Neutrophil (primary cell): Measurements from ENCODE around the gene SRL.

Source experiments
- H3K27ac ChIP-seq: fragments of 200-600 bp; sonication (generic); 2 replicates; pipeline ENCODE4 v1.5.1; 2016; ENCODE audit warnings: mild to moderate bottlenecking, moderate library complexity
- H3K27me3 ChIP-seq: fragments of 200-600 bp; sonication (generic); 2 replicates; pipeline ENCODE4 v1.6.0; 2016; ENCODE audit warnings: mild to moderate bottlenecking
- H3K36me3 ChIP-seq: fragments of 200-600 bp; sonication (generic); 2 replicates; pipeline ENCODE4 v1.5.1; 2017
- H3K4me1 ChIP-seq, 2 experiments: fragments of 200-600 bp in 1 of 2; sonication (generic) in 1 of 2; 1 replicate in 1 of 2; 2 replicates in 1 of 2; pipeline versions ENCODE4 v1.5.1 to v1.6.1; 2013 to 2016; ENCODE audit warnings: low read depth in 1 of 2, low read length in 1 of 2, mild to moderate bottlenecking in 1 of 2, moderate library complexity in 1 of 2; ENCODE audit not compliant: control insufficient read depth in 1 of 2, insufficient read depth in 1 of 2
- H3K4me3 ChIP-seq, 2 experiments: fragments of 200-600 bp in 1 of 2; sonication (generic) in 1 of 2; 1 replicate in 1 of 2; 2 replicates in 1 of 2; pipeline ENCODE4 v1.5.1; 2013 to 2016; ENCODE audit warnings: low read depth in 1 of 2, low read length in 1 of 2, mild to moderate bottlenecking in 1 of 2, moderate library complexity in 1 of 2
- H3K9me3 ChIP-seq: fragments of 200-600 bp; sonication (generic); 2 replicates; pipeline ENCODE4 v1.5.1; 2016
- CTCF ChIP-seq: fragments of 200-600 bp; sonication (generic); IDR thresholded peaks from 2 replicates; pipeline ENCODE4 v1.5.1; 2016; ENCODE audit warnings: antibody characterized with exemption

Gene SRL

GRCh38 chr16:4198816-4199215 is 43.1 kb downstream of the SRL start:
- no peaks in the 10 kb centered on the region for H3K9me3 ChIP-seq
- H3K27me3 ChIP-seq, result no peaks in the 10 kb centered on the region
- H3K27ac ChIP-seq, result no peak overlapping the region
- no peak overlapping the region for H3K4me3 ChIP-seq
- H3K36me3 ChIP-seq, result no peaks in the 10 kb centered on the region
- no peak for TF ChIP-seq CTCF
- peaks cover 17 to 18% of the 10 kb centered on the region in 2 experiments for H3K4me1 ChIP-seq

- Histone ChIP-seq H3K36me3 (no peaks in the 10 kb centered on the region), H3K4me3 (peak overlapping the region in 1 of 2 experiments; percentile 9), H3K27ac (peak overlapping the region; percentile 79), H3K27me3 (peaks cover 2% of the 10 kb centered on the region), H3K9me3 (no peaks in the 10 kb centered on the region), H3K4me1 (peaks cover 17 to 19% of the 10 kb centered on the region in 2 experiments)
- no peak for TF ChIP-seq CTCF
Observed at GRCh38 chr16:4194661-4195060, 47.2 kb downstream of the SRL start.

GRCh38 chr16:4193920-4194319 is 48.0 kb downstream of the SRL start:
- H3K4me1 ChIP-seq, result peaks cover 17 to 19% of the 10 kb centered on the region in 2 experiments
- no peaks in the 10 kb centered on the region for H3K36me3 ChIP-seq
- no peak for TF ChIP-seq CTCF
- H3K9me3 ChIP-seq, result no peaks in the 10 kb centered on the region
- H3K27me3 ChIP-seq, result peaks cover 9% of the 10 kb centered on the region
- peak overlapping the region in 1 of 2 experiments; percentile 9 for H3K4me3 ChIP-seq
- H3K27ac ChIP-seq, result peak overlapping the region; percentile 79

GRCh38 chr16:4192206-4192605 is 49.7 kb downstream of the SRL start:
- H3K4me3 ChIP-seq, result no peak overlapping the region
- no peaks in the 10 kb centered on the region for H3K36me3 ChIP-seq
- peaks cover 17 to 19% of the 10 kb centered on the region in 2 experiments for H3K4me1 ChIP-seq
- H3K27me3 ChIP-seq, result peaks cover 13% of the 10 kb centered on the region
- TF ChIP-seq CTCF, result no peak
- H3K27ac ChIP-seq, result no peak overlapping the region
- no peaks in the 10 kb centered on the region for H3K9me3 ChIP-seq

GRCh38 chr16:4190712-4191333 is 51.1 kb downstream of the SRL start:
- no peak overlapping the region for H3K4me3 ChIP-seq
- no peaks in the 10 kb centered on the region for H3K36me3 ChIP-seq
- no peak for TF ChIP-seq CTCF
- H3K27me3 ChIP-seq, result peaks cover 16% of the 10 kb centered on the region
- H3K27ac ChIP-seq, result no peak overlapping the region
- peaks cover 17 to 19% of the 10 kb centered on the region in 2 experiments for H3K4me1 ChIP-seq
- H3K9me3 ChIP-seq, result no peaks in the 10 kb centered on the region
